ENCODE results near the gene USE1. TPM values are rescaled to one million over a fixed set of nuclear protein-coding genes. Genes with fewer than 3 reads are reported as not detected.

USE1 gene
- total RNA-seq, 1 donor from 2014 or later = 19.8 TPM

- Histone ChIP-seq H4K20me1 (ENCODE audit: insufficient read depth, low read length) (peaks cover 18% of the 10 kb centered on the region), H3K4me1 (ENCODE audit: insufficient read depth, low read length) (no peaks in the 10 kb centered on the region), H3K4me3 (ENCODE audit: insufficient read depth, low read depth, low read length) (no peak overlapping the region), H3K9ac (ENCODE audit: low read length) (no peak overlapping the region), H3K36me3 (ENCODE audit: insufficient read depth, low read length) (peaks cover 25% of the 10 kb centered on the region), H3K27me3 (ENCODE audit: insufficient read depth, low read length) (no peaks in the 10 kb centered on the region), H3K27ac (ENCODE audit: low read depth, low read length) (no peak overlapping the region), H3K9me3 (ENCODE audit: insufficient read depth, low read depth, low read length) (no peaks in the 10 kb centered on the region), H3K4me2 (ENCODE audit: low read length) (no peak overlapping the region), H3K79me2 (ENCODE audit: insufficient read depth, low read length) (no peaks in the 10 kb centered on the region), H2AFZ (ENCODE audit: low read depth, low read length) (no peak overlapping the region)
- no peaks in the 10 kb centered on the region for H3K27me3 Mint-ChIP-seq (ENCODE audit: low read depth, unreplicated experiment)
- H3K4me3 Mint-ChIP-seq (ENCODE audit: unreplicated experiment) = no peak overlapping the region
- H3K9me3 Mint-ChIP-seq (ENCODE audit: unreplicated experiment) = peaks cover 2% of the 10 kb centered on the region
- no peak for TF ChIP-seq EZH2 (IDR thresholded peaks at IDR 0.05; ENCODE audit: insufficient read depth, low read length)
- no peak for TF ChIP-seq CTCF (IDR thresholded peaks at IDR 0.05; ENCODE audit: insufficient read depth, low read depth, low read length)
- H3K4me1 Mint-ChIP-seq (ENCODE audit: low read depth, unreplicated experiment) = no peaks in the 10 kb centered on the region
- peaks cover 46% of the 10 kb centered on the region for H3K36me3 Mint-ChIP-seq (ENCODE audit: low read depth, unreplicated experiment)
- H3K27ac Mint-ChIP-seq (ENCODE audit: unreplicated experiment) = no peak overlapping the region
- FAIRE-seq (no peak), DNase-seq (ENCODE audit: low read depth) (no peak)
Measured at GRCh38 chr19:17200408-17201079, 14.6 kb upstream of the USE1 start.

- Histone ChIP-seq H3K4me2 (ENCODE audit: low read length) (no peak overlapping the region), H3K27ac (ENCODE audit: low read depth, low read length) (no peak overlapping the region), H3K9ac (ENCODE audit: low read length) (no peak overlapping the region), H3K27me3 (ENCODE audit: insufficient read depth, low read length) (no peaks in the 10 kb centered on the region), H3K4me1 (ENCODE audit: insufficient read depth, low read length) (no peaks in the 10 kb centered on the region), H2AFZ (ENCODE audit: low read depth, low read length) (no peak overlapping the region), H3K79me2 (ENCODE audit: insufficient read depth, low read length) (no peaks in the 10 kb centered on the region), H3K36me3 (ENCODE audit: insufficient read depth, low read length) (peaks cover 25% of the 10 kb centered on the region), H4K20me1 (ENCODE audit: insufficient read depth, low read length) (peaks cover 14% of the 10 kb centered on the region), H3K9me3 (ENCODE audit: insufficient read depth, low read depth, low read length) (no peaks in the 10 kb centered on the region), H3K4me3 (ENCODE audit: insufficient read depth, low read depth, low read length) (no peak overlapping the region)
- Mint-ChIP-seq H3K4me3 (ENCODE audit: unreplicated experiment) (no peak overlapping the region), H3K9me3 (ENCODE audit: unreplicated experiment) (no peaks in the 10 kb centered on the region), H3K27ac (ENCODE audit: unreplicated experiment) (no peak overlapping the region), H3K27me3 (ENCODE audit: low read depth, unreplicated experiment) (no peaks in the 10 kb centered on the region), H3K4me1 (ENCODE audit: low read depth, unreplicated experiment) (no peaks in the 10 kb centered on the region), H3K36me3 (ENCODE audit: low read depth, unreplicated experiment) (peaks cover 44% of the 10 kb centered on the region)
- TF ChIP-seq CTCF (IDR thresholded peaks at IDR 0.05; ENCODE audit: insufficient read depth, low read depth, low read length) = no peak
- TF ChIP-seq EZH2 (IDR thresholded peaks at IDR 0.05; ENCODE audit: insufficient read depth, low read length) = no peak
- FAIRE-seq (no peak), DNase-seq (ENCODE audit: low read depth) (no peak)
Measured at GRCh38 chr19:17202249-17202648, 12.9 kb upstream of the USE1 start.

DNA sequence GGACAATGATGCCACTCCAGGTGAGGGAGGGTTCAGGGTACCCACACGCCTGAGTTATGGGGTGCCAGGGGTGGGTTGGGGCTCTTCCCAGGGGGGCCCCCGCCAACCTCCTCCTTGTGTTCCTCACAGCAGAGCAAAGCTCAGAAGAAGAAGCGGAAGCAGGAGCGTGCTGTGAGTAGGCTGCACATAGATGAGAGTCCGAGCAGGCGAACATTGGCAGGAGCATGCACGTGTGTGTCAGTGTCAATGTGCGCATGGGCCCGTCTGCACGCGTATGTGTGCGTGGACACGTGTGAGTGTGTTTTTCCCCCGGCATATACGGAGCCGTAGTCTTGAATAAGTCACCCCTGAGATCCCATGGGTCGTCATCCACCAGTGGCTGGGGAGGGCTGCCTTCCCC is 12.4 kb upstream of the USE1 start:
- DNase-seq (ENCODE audit: low read depth) (no peak), FAIRE-seq (no peak)
- H3K9ac ChIP-seq (ENCODE audit: low read length) = no peak overlapping the region
- Mint-ChIP-seq H3K4me1 (ENCODE audit: low read depth, unreplicated experiment) (no peaks in the 10 kb centered on the region), H3K27me3 (ENCODE audit: low read depth, unreplicated experiment) (no peaks in the 10 kb centered on the region), H3K4me3 (ENCODE audit: unreplicated experiment) (no peak overlapping the region), H3K36me3 (ENCODE audit: low read depth, unreplicated experiment) (peaks cover 41% of the 10 kb centered on the region), H3K27ac (ENCODE audit: unreplicated experiment) (no peak overlapping the region), H3K9me3 (ENCODE audit: unreplicated experiment) (no peaks in the 10 kb centered on the region)
- no peak overlapping the region for H3K4me2 ChIP-seq (ENCODE audit: low read length)
- no peak overlapping the region for H3K4me3 ChIP-seq (ENCODE audit: insufficient read depth, low read depth, low read length)
- peaks cover 14% of the 10 kb centered on the region for H4K20me1 ChIP-seq (ENCODE audit: insufficient read depth, low read length)
- H3K27ac ChIP-seq (ENCODE audit: low read depth, low read length) = no peak overlapping the region
- no peaks in the 10 kb centered on the region for H3K4me1 ChIP-seq (ENCODE audit: insufficient read depth, low read length)
- TF ChIP-seq EZH2 (IDR thresholded peaks at IDR 0.05; ENCODE audit: insufficient read depth, low read length) (no peak), CTCF (IDR thresholded peaks at IDR 0.05; ENCODE audit: insufficient read depth, low read depth, low read length) (no peak)
- no peak overlapping the region for H2AFZ ChIP-seq (ENCODE audit: low read depth, low read length)
- no peaks in the 10 kb centered on the region for H3K79me2 ChIP-seq (ENCODE audit: insufficient read depth, low read length)
- no peaks in the 10 kb centered on the region for H3K27me3 ChIP-seq (ENCODE audit: insufficient read depth, low read length)
- peaks cover 25% of the 10 kb centered on the region for H3K36me3 ChIP-seq (ENCODE audit: insufficient read depth, low read length)
- no peaks in the 10 kb centered on the region for H3K9me3 ChIP-seq (ENCODE audit: insufficient read depth, low read depth, low read length)
